HG02588 (cell line): ENCODE data around the gene MPRIP.
"Not testable (repeated sequence)": the region's sequence is repeated elsewhere in the genome, so short reads cannot be mapped to it uniquely, and the experiment has no call there.

Source experiments
- ATAC-seq: cut with Tn5 transposase; IDR thresholded peaks from one replicate; pipeline ENCODE4 v1.9.1; 2021; ENCODE audit warnings: mild to moderate bottlenecking, moderate library complexity; ENCODE audit not compliant: unreplicated experiment

The MPRIP gene

GRCh38 chr17:17013828-17014747 is 28.2 kb upstream of the MPRIP start:
- not testable (repeated sequence) for ATAC-seq

- not testable (repeated sequence) for ATAC-seq
Measured at GRCh38 chr17:17014748-17015124, 27.5 kb upstream of the MPRIP start.

GRCh38 chr17:17015230-17015629 is 27.0 kb upstream of the MPRIP start:
- ATAC-seq, result no peak

DNA sequence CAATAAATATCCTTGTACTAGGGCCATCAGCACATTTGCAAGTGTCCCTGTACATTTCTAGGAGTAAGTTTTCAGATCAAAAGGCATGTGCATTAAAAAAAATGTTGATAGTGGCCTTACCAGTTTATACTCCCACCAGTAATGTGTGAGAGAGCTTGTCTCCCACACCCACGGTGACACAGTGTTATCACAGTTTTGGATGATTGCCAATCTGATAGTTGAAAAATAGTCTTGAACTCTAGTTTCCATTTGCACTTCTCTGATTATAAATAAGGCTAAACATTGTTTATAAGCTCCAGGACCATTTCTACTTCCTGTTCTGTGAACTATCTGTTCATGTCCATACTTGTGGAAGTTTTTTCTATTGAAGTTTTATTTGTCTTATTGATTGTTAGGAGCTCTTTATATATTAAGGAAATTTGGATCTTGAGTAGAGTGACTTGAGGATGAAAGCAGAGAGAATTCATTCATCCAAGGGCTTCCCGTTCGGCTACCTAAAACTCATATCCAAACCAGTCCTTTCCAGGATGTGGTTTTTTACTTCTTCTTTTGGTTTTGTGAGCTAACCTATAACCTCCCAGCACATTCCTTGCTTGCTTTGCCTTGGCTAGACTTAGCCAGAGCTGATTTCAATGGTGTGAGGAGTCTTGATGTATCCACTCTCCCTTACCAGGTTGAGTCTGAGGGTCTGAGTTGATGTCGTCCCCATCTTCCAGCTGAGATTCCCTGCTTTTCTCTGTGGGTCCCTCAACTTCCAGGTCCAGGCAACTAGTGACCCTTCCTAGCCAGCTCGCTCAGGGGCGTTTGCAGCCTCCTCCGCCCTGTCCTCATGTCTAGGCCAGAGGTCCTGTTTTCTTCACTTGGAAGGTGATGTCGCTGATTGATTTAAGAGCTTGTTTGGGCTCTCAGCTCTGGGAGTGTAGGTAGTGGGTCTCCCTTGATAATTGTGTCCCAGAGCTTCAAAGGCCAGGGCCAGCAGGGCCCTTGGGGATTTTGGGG is 25.8 kb upstream of the MPRIP start:
- ATAC-seq, result not testable (repeated sequence)

- ATAC-seq, result no peak
Measured at GRCh38 chr17:17017343-17018014, 24.8 kb upstream of the MPRIP start.

DNA sequence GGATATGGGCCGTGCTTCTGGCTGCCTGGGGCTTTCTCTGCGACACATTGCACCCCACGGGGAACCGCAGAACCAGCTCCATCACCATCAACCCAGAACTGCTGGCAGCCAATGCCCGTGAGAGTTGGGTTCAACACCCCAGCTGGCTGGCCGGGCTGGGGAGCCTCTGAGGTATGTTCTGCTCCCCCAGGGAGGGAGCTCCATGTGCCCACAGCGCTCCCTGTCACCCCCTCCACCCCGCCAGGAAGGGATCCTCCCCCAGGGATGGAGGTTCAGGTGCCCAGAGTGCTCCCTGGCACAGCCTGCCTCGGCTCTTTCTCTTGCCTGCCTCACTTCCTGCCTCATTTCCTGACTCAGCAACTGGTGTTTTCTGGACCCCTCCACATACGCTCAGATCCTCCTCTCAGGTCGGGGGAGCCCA is 24.2 kb upstream of the MPRIP start:
- no peak for ATAC-seq

- no peak for ATAC-seq
Measured at GRCh38 chr17:17018612-17019429, 23.4 kb upstream of the MPRIP start.

- no peak for ATAC-seq
Measured at GRCh38 chr17:17019430-17019762, 22.9 kb upstream of the MPRIP start.

DNA sequence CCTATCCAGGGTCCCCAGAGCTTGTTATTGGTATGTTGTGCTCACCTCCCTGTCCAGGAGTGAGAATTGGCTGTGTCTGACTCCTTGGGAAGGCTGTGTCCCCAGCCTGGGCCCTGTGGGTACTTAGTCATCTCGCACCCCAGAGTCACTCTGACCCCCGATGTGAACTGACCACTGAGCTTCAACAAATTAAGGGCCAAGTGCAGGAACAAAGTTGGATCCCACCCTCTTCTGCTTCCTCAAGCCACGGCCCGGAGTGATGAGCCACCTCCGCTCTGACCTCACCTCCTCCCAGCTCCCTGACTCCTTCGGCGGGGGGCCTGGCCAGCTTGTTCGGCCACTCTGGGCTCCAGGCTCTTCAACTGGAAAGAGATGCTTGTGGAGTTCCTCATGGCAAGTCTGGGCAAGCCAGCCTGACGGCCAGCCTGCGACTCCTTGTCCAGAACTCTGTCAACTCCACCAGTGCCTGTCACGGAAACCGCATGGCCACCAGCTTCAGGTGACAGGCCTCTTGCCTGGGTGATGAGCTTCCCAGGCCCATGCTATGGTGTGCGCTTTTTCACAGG is 22.3 kb upstream of the MPRIP start:
- no peak for ATAC-seq

- ATAC-seq, result no peak
Measured at GRCh38 chr17:17020821-17021193, 21.4 kb upstream of the MPRIP start.

- ATAC-seq, result no peak
Measured at GRCh38 chr17:17021194-17021863, 20.9 kb upstream of the MPRIP start.

DNA sequence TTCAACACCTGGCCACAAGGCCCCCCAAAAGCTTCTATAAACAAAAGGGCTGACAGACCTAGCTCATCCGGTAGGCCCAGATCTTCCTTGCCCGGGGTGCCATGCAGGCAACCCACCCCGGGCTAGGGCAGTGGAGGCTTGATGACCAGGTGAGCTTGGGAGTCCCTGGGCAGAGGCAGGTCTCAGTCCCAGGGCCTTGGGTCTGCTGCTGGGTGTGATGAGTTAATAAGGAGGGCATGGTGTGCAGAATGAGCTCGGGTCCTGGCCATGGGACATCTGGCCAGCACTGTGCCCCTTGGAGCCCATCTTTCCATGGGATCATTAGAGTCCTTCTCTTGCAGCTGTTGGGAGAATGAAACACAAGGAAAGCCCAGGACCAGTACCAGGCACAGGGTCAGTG is 20.2 kb upstream of the MPRIP start:
- ATAC-seq, result no peak

- no peak for ATAC-seq
Measured at GRCh38 chr17:17022456-17022855, 19.8 kb upstream of the MPRIP start.

- no peak for ATAC-seq
Measured at GRCh38 chr17:17024778-17025300, 17.4 kb upstream of the MPRIP start.

GRCh38 chr17:17025621-17026020 is 16.6 kb upstream of the MPRIP start:
- ATAC-seq, result no peak

DNA sequence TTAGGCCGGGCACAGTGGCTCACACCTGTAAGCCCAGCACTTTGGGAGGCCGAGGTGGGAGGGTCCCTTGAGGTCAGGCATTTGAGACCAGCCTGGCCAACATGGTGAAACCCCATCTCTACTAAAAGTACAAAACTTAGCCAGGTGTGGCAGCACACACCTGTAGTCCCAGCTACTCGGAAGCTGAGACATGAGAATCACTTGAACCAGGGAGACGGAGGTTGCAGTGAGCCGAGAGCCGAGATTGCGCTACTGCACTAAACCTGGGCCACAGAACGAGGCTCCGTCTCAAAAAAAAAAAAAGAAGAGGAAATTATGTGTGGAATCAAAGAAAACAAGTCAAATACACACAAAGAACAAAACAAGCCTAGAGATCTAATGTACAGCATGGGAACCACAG is 16.1 kb upstream of the MPRIP start:
- ATAC-seq, result no peak

DNA sequence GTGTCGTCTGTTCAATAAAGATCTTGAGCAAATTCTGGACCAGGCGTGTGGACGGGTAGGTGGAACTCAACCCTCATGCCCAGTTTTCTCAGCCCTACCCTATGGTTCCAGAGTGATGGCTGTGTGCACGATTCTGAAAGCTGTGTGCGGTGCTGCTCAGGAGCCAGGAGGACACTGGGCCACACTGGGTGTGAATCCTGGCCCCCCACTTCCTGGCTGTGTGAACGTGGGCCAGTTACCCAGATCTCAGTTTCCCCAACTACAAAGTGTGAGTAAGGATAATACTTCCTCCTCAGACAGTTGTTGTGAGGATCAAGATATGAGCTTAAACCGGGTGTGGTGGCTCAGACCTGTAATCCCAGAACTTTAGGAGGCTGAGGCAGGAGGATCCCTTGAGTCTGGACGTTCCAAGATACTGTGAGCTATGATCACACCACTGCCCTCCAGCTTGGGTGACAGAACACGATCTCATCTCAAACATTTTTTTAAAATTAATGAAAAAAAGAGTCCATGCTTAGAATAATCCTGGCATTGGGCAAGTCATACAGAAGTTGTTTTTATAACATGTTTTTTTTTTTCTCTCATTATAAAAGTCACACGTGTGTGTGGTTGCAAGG is 14.7 kb upstream of the MPRIP start:
- no peak for ATAC-seq

DNA sequence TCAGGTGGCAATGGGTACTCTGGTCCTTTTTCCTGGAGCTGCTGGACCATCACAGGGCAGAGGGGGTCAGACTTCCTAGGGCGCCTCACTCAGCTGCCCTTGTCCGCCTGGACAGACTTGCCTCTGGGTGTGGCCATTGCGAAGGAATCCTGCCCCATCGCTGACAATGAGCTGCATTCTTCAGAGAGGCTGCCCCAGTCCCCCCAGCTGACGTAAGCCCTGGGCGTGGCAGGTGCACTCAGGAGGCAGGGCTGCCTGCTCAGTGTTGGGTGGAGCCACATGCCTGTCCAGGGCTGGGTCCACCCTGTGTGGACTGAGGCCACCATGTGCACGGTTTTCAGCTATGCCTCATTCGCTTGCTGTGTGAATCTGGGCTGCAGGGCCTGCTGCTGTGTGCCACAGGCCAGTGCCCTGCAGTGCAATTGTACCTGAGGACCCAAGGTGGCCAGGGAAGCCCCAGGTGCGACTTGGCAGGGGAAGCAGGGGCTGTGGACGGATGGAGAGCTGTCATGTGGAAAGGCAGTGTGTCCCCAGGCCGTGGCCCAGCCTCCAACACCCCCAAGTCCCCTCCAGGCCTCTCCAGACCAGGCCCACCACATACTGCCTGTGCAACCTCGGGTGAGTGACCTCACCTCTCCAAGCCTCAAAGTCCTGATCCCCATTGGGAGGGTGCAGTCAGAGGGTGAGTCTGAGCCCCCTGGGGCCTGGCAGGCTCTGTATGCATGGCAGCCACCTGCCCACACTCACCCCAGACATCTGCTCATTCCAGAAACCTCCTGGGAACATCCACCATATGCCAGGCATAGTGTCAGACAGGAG is 14.0 kb upstream of the MPRIP start:
- no peak for ATAC-seq
